Keratinocyte (primary cell): ENCODE measurements around the gene STK32B.

Source experiments
- CTCF ChIP-seq, 3 experiments: IDR thresholded peaks in 1 of 3; conservative IDR thresholded peaks in 1 of 3; optimal IDR thresholded peaks in 1 of 3; 2 replicates in 2 of 3; 3 replicates in 1 of 3; pipeline versions ENCODE3 to v1.5.1; 2011; ENCODE audit warnings: low read length in 3 of 3, mild to moderate bottlenecking in 3 of 3, moderate library complexity in 2 of 3, control low read depth in 1 of 3, inconsistent platforms in 1 of 3; ENCODE audit not compliant: insufficient read depth in 2 of 3; ENCODE audit errors: extremely low read depth in 1 of 3
- EZH2 ChIP-seq: IDR thresholded peaks from one replicate; pipeline ENCODE4 v1.6.1; 2012; ENCODE audit warnings: inconsistent platforms, mild to moderate bottlenecking, low read length, moderate library complexity

- TF ChIP-seq CTCF (optimal IDR thresholded peaks at IDR 0.05 in 1 of 3, IDR thresholded peaks at IDR 0.05 in 1 of 3, conservative IDR thresholded peaks at IDR 0.05 in 1 of 3; ENCODE audit: extremely low read depth in 1 of 3, insufficient read depth in 2 of 3, low read length in 3 of 3) (no peak), EZH2 (no peak)
These were observed 271.0 kb downstream of the STK32B start for GRCh38 chr4:5322321-5322720.
